ENCODE measurements around the gene MYH15.

DNA sequence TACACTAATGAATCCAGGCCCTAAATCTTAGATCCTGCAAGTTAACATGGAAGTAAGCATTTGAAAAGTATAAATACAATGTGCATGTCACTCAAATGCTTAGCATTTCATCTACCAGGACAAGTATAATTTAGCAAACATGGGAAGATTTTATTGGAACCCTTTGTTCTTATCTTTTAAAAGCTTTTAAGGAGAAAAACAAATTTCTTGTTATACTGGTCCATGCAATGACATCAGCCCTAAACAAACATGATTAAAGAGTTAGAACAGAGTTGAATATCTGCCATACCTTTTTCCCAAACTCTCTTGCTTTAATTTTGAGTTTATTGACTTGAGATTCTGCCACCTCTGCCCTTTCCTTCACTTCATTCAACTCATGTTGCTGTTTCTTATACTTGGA, 127.1 kb downstream of the MYH15 start:
- TF ChIP-seq GATA3 (IDR thresholded peaks at IDR 0.05; ENCODE audit: low read depth, low read length) = no peak
- TF ChIP-seq GATA2 (IDR thresholded peaks at IDR 0.05; ENCODE audit: low read depth, low read length) = no peak
